Natural killer cell (primary cell): ENCODE data around the gene LCN6. TPM values are rescaled to one million over a fixed set of nuclear protein-coding genes. Genes with fewer than 3 reads are reported as not detected.
A peak's percentile ranks its signal among the peaks of the same experiment; 100 is the strongest.

Source experiments
- ATAC-seq, 3 donors: fragments of 150-1000 bp in 2 of 3; fragments of 200-7000 bp in 1 of 3; cut with Tn5 transposase; 1 replicate in 1 of 3; 2 replicates in 2 of 3; pipeline ENCODE4 v1.10.0; 2021; ENCODE audit warnings: mild to moderate bottlenecking in 2 of 3, moderate library complexity in 2 of 3
- DNase-seq, 2 donors: peaks; one replicate each; pipeline versions ENCODE4 v3.0.0 to v3.0.0-alpha.2; 2013 to 2021; ENCODE audit warnings: mixed read lengths in 1 of 2
- H3K27ac ChIP-seq: one replicate; pipeline ENCODE4 v1.5.1; 2013; ENCODE audit warnings: mild to moderate bottlenecking, low read length
- H3K27me3 ChIP-seq: one replicate; pipeline ENCODE4 v1.6.1; 2013; ENCODE audit warnings: low read length; ENCODE audit not compliant: control insufficient read depth, insufficient read depth
- H3K36me3 ChIP-seq: one replicate; pipeline ENCODE4 v1.6.1; 2013; ENCODE audit warnings: low read length; ENCODE audit not compliant: control insufficient read depth, insufficient read depth
- H3K4me1 ChIP-seq: one replicate; pipeline ENCODE4 v1.6.1; 2013; ENCODE audit warnings: low read length; ENCODE audit not compliant: control insufficient read depth, insufficient read depth
- H3K4me3 ChIP-seq: one replicate; pipeline ENCODE4 v1.5.1; 2013; ENCODE audit warnings: low read length
- H3K9me3 ChIP-seq: one replicate; pipeline ENCODE4 v1.6.1; 2013; ENCODE audit warnings: low read length; ENCODE audit not compliant: control insufficient read depth, insufficient read depth
- H3K27ac Mint-ChIP-seq, 2 donors: one replicate each; pipeline ENCODE4 v1.8.0; 2022; ENCODE audit warnings: mild to moderate bottlenecking in 2 of 2, mixed read lengths in 2 of 2, moderate library complexity in 1 of 2
- H3K27me3 Mint-ChIP-seq, 2 donors: one replicate each; pipeline ENCODE4 v1.8.0; 2022; ENCODE audit warnings: low read depth in 2 of 2, mixed read lengths in 2 of 2
- H3K36me3 Mint-ChIP-seq: one replicate; pipeline ENCODE4 v1.8.0; 2022; ENCODE audit warnings: mixed read lengths
- H3K4me1 Mint-ChIP-seq, 2 donors: one replicate each; pipeline ENCODE4 v1.8.0; 2022; ENCODE audit warnings: mixed read lengths in 2 of 2
- H3K4me3 Mint-ChIP-seq: one replicate; pipeline ENCODE4 v1.8.0; 2022; ENCODE audit warnings: mild to moderate bottlenecking, moderate library complexity, mixed read lengths
- H3K9me3 Mint-ChIP-seq, 2 donors: one replicate each; pipeline ENCODE4 v1.8.0; 2022; ENCODE audit warnings: mixed read lengths in 2 of 2
- CTCF ChIP-seq: fragments of 200-600 bp; IDR thresholded peaks from one replicate; pipeline ENCODE4 v1.8.0; 2022; ENCODE audit warnings: antibody characterized with exemption
- WGBS: methylation state at CpG from one replicate; pipeline ENCODE4 v1.1.7; 2013; ENCODE audit warnings: missing lambda C conversion rate; ENCODE audit not compliant: insufficient coverage; 5-methylcytosine and 5-hydroxymethylcytosine counted together
- intact Hi-C: fragments of 100-400 bp; cut with micrococcal nuclease; formaldehyde crosslinking; loops from one replicate; pipeline ENCODE4 v1.14.2; 2022
- total RNA-seq, 4 donors: library from RNA; stranded (reverse); fragments of 120-200 nt in 1 of 4; gene quantifications; one replicate each; pipeline versions ENCODE4 v1.2.3 to v1.2.4, GENCODE V29; 2013 to 2022

LCN6 gene
- total RNA-seq, 3 donors from 2014 or later (not counting 1 experiment from before 2014, with no cell fraction given) = not detected

GRCh38 chr9:136697146-136697820 lies 51.0 kb downstream of the LCN6 start:
- H3K27me3 ChIP-seq = peaks cover 7% of the 10 kb centered on the region
- H3K4me3 Mint-ChIP-seq = no peak overlapping the region
- peak overlapping the region in 1 of 2 donors; percentile 53 for H3K27ac Mint-ChIP-seq
- H3K9me3 Mint-ChIP-seq = no peaks in the 10 kb centered on the region
- H3K27me3 Mint-ChIP-seq = peaks cover 12 to 15% of the 10 kb centered on the region in 2 donors
- TF ChIP-seq CTCF = no peak
- no peak overlapping the region for H3K4me3 ChIP-seq
- peaks cover 29% of the 10 kb centered on the region for H3K4me1 ChIP-seq
- no peak for ATAC-seq
- intact Hi-C loops = no loop called here
- H3K4me1 Mint-ChIP-seq = peaks cover 8 to 12% of the 10 kb centered on the region in 2 donors
- no peak for DNase-seq
- H3K9me3 ChIP-seq = no peaks in the 10 kb centered on the region
- 90% methylated on average over 23 of the region's 23 CpGs for WGBS
- H3K36me3 Mint-ChIP-seq = no peaks in the 10 kb centered on the region
- no peaks in the 10 kb centered on the region for H3K36me3 ChIP-seq
- no peak overlapping the region for H3K27ac ChIP-seq

- H3K4me3 ChIP-seq = no peak overlapping the region
- peaks cover 7 to 8% of the 10 kb centered on the region in 2 donors for H3K4me1 Mint-ChIP-seq
- H3K9me3 ChIP-seq = no peaks in the 10 kb centered on the region
- DNase-seq = no peak
- intact Hi-C loops = no loop called here
- ATAC-seq = no peak
- 54% methylated on average over 9 of the region's 9 CpGs for WGBS
- no peak for TF ChIP-seq CTCF
- H3K4me1 ChIP-seq = peaks cover 27% of the 10 kb centered on the region
- no peak overlapping the region for H3K27ac ChIP-seq
- H3K27me3 Mint-ChIP-seq = peaks cover 12 to 14% of the 10 kb centered on the region in 2 donors
- H3K36me3 Mint-ChIP-seq = no peaks in the 10 kb centered on the region
- no peaks in the 10 kb centered on the region for H3K36me3 ChIP-seq
- H3K27me3 ChIP-seq = peaks cover 5% of the 10 kb centered on the region
- H3K9me3 Mint-ChIP-seq = no peaks in the 10 kb centered on the region
- no peak overlapping the region for H3K4me3 Mint-ChIP-seq
- H3K27ac Mint-ChIP-seq = no peak overlapping the region
Measured at GRCh38 chr9:136696502-136696901, 51.8 kb downstream of the LCN6 start.

GRCh38 chr9:136695955-136696354 lies 52.4 kb downstream of the LCN6 start:
- no peaks in the 10 kb centered on the region for H3K36me3 Mint-ChIP-seq
- peaks cover 1 to 3% of the 10 kb centered on the region in 2 donors for H3K4me1 Mint-ChIP-seq
- no peak for TF ChIP-seq CTCF
- H3K27me3 Mint-ChIP-seq = peaks cover 11 to 12% of the 10 kb centered on the region in 2 donors
- ATAC-seq (no peak), DNase-seq (no peak)
- H3K27ac ChIP-seq = no peak overlapping the region
- no peaks in the 10 kb centered on the region for H3K9me3 Mint-ChIP-seq
- 58% methylated on average over 23 of the region's 23 CpGs for WGBS
- no peak overlapping the region for H3K4me3 Mint-ChIP-seq
- no peaks in the 10 kb centered on the region for H3K36me3 ChIP-seq
- H3K27me3 ChIP-seq = peaks cover 4% of the 10 kb centered on the region
- peak overlapping the region in 1 of 2 donors; percentile 13 for H3K27ac Mint-ChIP-seq
- H3K4me1 ChIP-seq = peaks cover 21% of the 10 kb centered on the region
- intact Hi-C loops = no loop called here
- H3K4me3 ChIP-seq = no peak overlapping the region
- no peaks in the 10 kb centered on the region for H3K9me3 ChIP-seq

GRCh38 chr9:136695435-136695895 lies 52.9 kb downstream of the LCN6 start:
- Mint-ChIP-seq H3K27me3 (peaks cover 11 to 12% of the 10 kb centered on the region in 2 donors), H3K4me3 (no peak overlapping the region), H3K36me3 (no peaks in the 10 kb centered on the region), H3K4me1 (no peaks in the 10 kb centered on the region), H3K27ac (no peak overlapping the region), H3K9me3 (no peaks in the 10 kb centered on the region)
- no peak for TF ChIP-seq CTCF
- Histone ChIP-seq H3K27ac (no peak overlapping the region), H3K9me3 (no peaks in the 10 kb centered on the region), H3K4me3 (no peak overlapping the region), H3K36me3 (no peaks in the 10 kb centered on the region), H3K27me3 (peaks cover 4% of the 10 kb centered on the region), H3K4me1 (peaks cover 16% of the 10 kb centered on the region)
- ATAC-seq (no peak), DNase-seq (no peak)
- WGBS = 85% methylated on average over 10 of the region's 10 CpGs
- intact Hi-C loops = no loop called here
